Spleen (tissue), 11 donors: ENCODE data around the gene MYL9. TPM values are rescaled to one million over a fixed set of nuclear protein-coding genes. Genes with fewer than 3 reads are reported as not detected.

Source experiments
- DNase-seq: peaks from one replicate; pipeline ENCODE4 v3.0.0-alpha.2; 2020
- H3K27ac ChIP-seq, 8 donors: fragments of 200-600 bp; sonication (generic) in 7 of 8; 1 replicate in 4 of 8; 2 replicates in 4 of 8; pipeline versions ENCODE4 v1.5.0 to v1.8.0; 2016 to 2021; ENCODE audit warnings: inconsistent platforms in 4 of 8, mild to moderate bottlenecking in 4 of 8, moderate library complexity in 1 of 8
- H3K27me3 ChIP-seq, 7 donors: fragments of 200-600 bp; sonication (generic) in 6 of 7; replicated peaks in 1 of 7; 1 replicate in 4 of 7; 2 replicates in 3 of 7; pipeline versions ENCODE4 v1.5.0 to v1.8.0; 2016 to 2021; ENCODE audit warnings: inconsistent platforms in 3 of 7, mild to moderate bottlenecking in 1 of 7
- H3K36me3 ChIP-seq, 6 donors: fragments of 200-600 bp; sonication (generic) in 5 of 6; 1 replicate in 4 of 6; 2 replicates in 2 of 6; pipeline versions ENCODE4 v1.5.0 to v1.8.0; 2016 to 2021; ENCODE audit warnings: inconsistent platforms in 2 of 6
- H3K4me1 ChIP-seq, 6 donors: fragments of 200-600 bp; sonication (generic) in 5 of 6; 1 replicate in 3 of 6; 2 replicates in 3 of 6; pipeline versions ENCODE4 v1.5.0 to v1.8.0; 2016 to 2021; ENCODE audit warnings: inconsistent platforms in 3 of 6
- H3K4me3 ChIP-seq, 8 donors: fragments of 200-600 bp; sonication (generic) in 7 of 8; 1 replicate in 4 of 8; 2 replicates in 4 of 8; pipeline versions ENCODE4 v1.5.0 to v1.8.0; 2016 to 2021; ENCODE audit warnings: inconsistent platforms in 4 of 8, mild to moderate bottlenecking in 4 of 8, moderate library complexity in 2 of 8
- H3K9me3 ChIP-seq, 8 donors: fragments of 200-600 bp; sonication (generic) in 7 of 8; 1 replicate in 4 of 8; 2 replicates in 4 of 8; pipeline versions ENCODE4 v1.5.0 to v1.8.0; 2016 to 2021; ENCODE audit warnings: inconsistent platforms in 4 of 8
- CTCF ChIP-seq, 11 experiments: fragments of 200-600 bp in 7 of 11; fragments of 450-650 bp in 4 of 11; sonication (generic) in 4 of 11; IDR thresholded peaks in 8 of 11; conservative IDR thresholded peaks in 3 of 11; 1 replicate in 7 of 11; 2 replicates in 4 of 11; pipeline versions ENCODE4 v1.4.0 to v1.8.0; 2016 to 2021; ENCODE audit warnings: antibody characterized with exemption in 11 of 11, inconsistent platforms in 4 of 11, mild to moderate bottlenecking in 1 of 11
- POLR2A ChIP-seq, 3 donors: fragments of 450-650 bp; IDR thresholded peaks; one replicate each; pipeline ENCODE4 v1.5.1; 2017; ENCODE audit warnings: antibody characterized with exemption in 3 of 3, mild to moderate bottlenecking in 1 of 3
- POLR2AphosphoS5 ChIP-seq, 3 donors: sonication (generic); formaldehyde crosslinking; IDR thresholded peaks; one replicate each; pipeline ENCODE4 v1.5.1; 2017; ENCODE audit warnings: antibody characterized with exemption in 3 of 3
- WGBS, 5 donors: extraction: QIAGEN DNeasy Blood & Tissue Kit in 3 of 5; methylation state at CpG; one replicate each; pipeline versions ENCODE4 v1.1.5 to v1.1.7; 2013 to 2018; 5-methylcytosine and 5-hydroxymethylcytosine counted together
- intact Hi-C: fragments of 100-400 bp; cut with DNase I; formaldehyde crosslinking; loops from one replicate; pipeline ENCODE4 v1.15.0; 2023; ENCODE audit warnings: low total_unique reads
- polyA plus RNA-seq, 3 donors: library from polyadenylated mRNA; stranded (reverse); fragments of 200-250 nt; gene quantifications; one replicate each; pipeline ENCODE4 v1.2.1, GENCODE V29; 2013
- total RNA-seq, 7 donors: library from RNA; depleted of rRNA in 3 of 7; stranded (reverse); fragments of >200 nt in 3 of 7; fragmentation: NEBNext Ultra II Directional in 4 of 7; extraction: Animal tissue kit (Norgen Biotek cat#: 25700) in 4 of 7; gene quantifications; one replicate each; pipeline versions ENCODE4 v1.1.0 to v1.2.1, GENCODE V29; 2016 to 2021
- donor health status: healthy with polysubstance abuse.
- donor health status: DM: no; HTN: no; CAD: no; lungs with moderate emphysema.
- donor health status: DM: no; HTN: no; CAD: no.
- donor health status: Bipolar disorder and iron deficiency.
- donor health status: healthy.
- donor health status: DM: no; HTN: no; CAD: no.
- donor health status: DM: yes; HTN: yes; CAD: no.

MYL9 gene
- total and polyA plus RNA-seq, 10 donors: 30.4 to 369 (median 83.2) TPM

GRCh38 chr20:36498386-36499179, 42.7 kb upstream of the MYL9 start:
- no peaks in the 10 kb centered on the region for H3K9me3 ChIP-seq
- no peak overlapping the region for H3K27ac ChIP-seq
- no peak overlapping the region for H3K4me3 ChIP-seq
- H3K4me1 ChIP-seq: peaks cover 0 to 15% (median 4%) of the 10 kb centered on the region in 6 donors
- intact Hi-C loops: no loop called here
- WGBS, 5 donors: 82 to 93% (median 90%) methylated on average over 12 to 14 of the region's 14 CpGs
- H3K36me3 ChIP-seq: peaks cover 2 to 85% (median 61%) of the 10 kb centered on the region in 6 donors
- no peak for DNase-seq
- no peaks in the 10 kb centered on the region for H3K27me3 ChIP-seq
- no peak for TF ChIP-seq POLR2A (IDR thresholded peaks at IDR 0.05)
- TF ChIP-seq POLR2AphosphoS5 (IDR thresholded peaks at IDR 0.05): no peak
- TF ChIP-seq CTCF (IDR thresholded peaks at IDR 0.05 in 8 of 11, conservative IDR thresholded peaks at IDR 0.05 in 3 of 11): no peak

- Histone ChIP-seq H3K9me3 (no peaks in the 10 kb centered on the region), H3K36me3 (peaks cover 2 to 91% (median 64%) of the 10 kb centered on the region in 6 donors), H3K27me3 (no peaks in the 10 kb centered on the region), H3K4me3 (no peak overlapping the region), H3K4me1 (peaks cover 0 to 9% (median 0%) of the 10 kb centered on the region in 6 donors), H3K27ac (no peak overlapping the region)
- intact Hi-C loops: no loop called here
- 92 to 96% (median 94%) methylated on average over 26 of the region's 26 CpGs for WGBS, 5 donors
- DNase-seq: no peak
- no peak for TF ChIP-seq CTCF (IDR thresholded peaks at IDR 0.05 in 8 of 11, conservative IDR thresholded peaks at IDR 0.05 in 3 of 11)
- no peak for TF ChIP-seq POLR2A (IDR thresholded peaks at IDR 0.05)
- no peak for TF ChIP-seq POLR2AphosphoS5 (IDR thresholded peaks at IDR 0.05)
Observed at GRCh38 chr20:36499211-36499610, 42.1 kb upstream of the MYL9 start.

- Histone ChIP-seq H3K4me3 (no peak overlapping the region), H3K27me3 (no peaks in the 10 kb centered on the region), H3K36me3 (peaks cover 2 to 98% (median 69%) of the 10 kb centered on the region in 6 donors), H3K4me1 (peaks cover 0 to 7% (median 0%) of the 10 kb centered on the region in 6 donors), H3K9me3 (no peaks in the 10 kb centered on the region), H3K27ac (no peak overlapping the region)
- intact Hi-C loops: no loop called here
- 82 to 93% (median 90%) methylated on average over 30 to 31 of the region's 31 CpGs for WGBS, 5 donors
- no peak for DNase-seq
- TF ChIP-seq POLR2A (IDR thresholded peaks at IDR 0.05) (no peak), POLR2AphosphoS5 (IDR thresholded peaks at IDR 0.05) (peak in 1 of 3 donors; percentile 28)
Observed at GRCh38 chr20:36499723-36500501, 41.4 kb upstream of the MYL9 start.

- DNase-seq: no peak
- Histone ChIP-seq H3K4me3 (no peak overlapping the region), H3K36me3 (peaks cover 2 to 100% (median 80%) of the 10 kb centered on the region in 6 donors), H3K9me3 (no peaks in the 10 kb centered on the region), H3K27ac (no peak overlapping the region), H3K4me1 (peaks cover 0 to 15% (median 0%) of the 10 kb centered on the region in 6 donors), H3K27me3 (no peaks in the 10 kb centered on the region)
- no peak for TF ChIP-seq CTCF (IDR thresholded peaks at IDR 0.05 in 8 of 11, conservative IDR thresholded peaks at IDR 0.05 in 3 of 11)
- no peak for TF ChIP-seq POLR2AphosphoS5 (IDR thresholded peaks at IDR 0.05)
- TF ChIP-seq POLR2A (IDR thresholded peaks at IDR 0.05): no peak
- 66 to 82% (median 78%) methylated on average over 3 of the region's 3 CpGs for WGBS, 5 donors
- intact Hi-C loops: no loop called here
Observed at GRCh38 chr20:36501367-36502006, 39.8 kb upstream of the MYL9 start.
